K562 (cell line): ENCODE data around the gene PPY. TPM values are rescaled to one million over a fixed set of nuclear protein-coding genes. Genes with fewer than 3 reads are reported as not detected.

Experiments used
- CBFA2T3 ChIP-seq: fragments of 450-650 bp; IDR thresholded peaks from 2 replicates; pipeline ENCODE4 v1.6.1; 2017
- CBFB ChIP-seq: sonication (generic); formaldehyde crosslinking; IDR thresholded peaks from 2 replicates; pipeline ENCODE4 v1.4.0; 2020; ENCODE audit warnings: mild to moderate bottlenecking, missing genetic modification reagents
- CHD7 ChIP-seq: fragments of 200-600 bp; sonication (generic); IDR thresholded peaks from one replicate; pipeline ENCODE4 v1.6.1; 2012; ENCODE audit warnings: mild to moderate bottlenecking, low read depth, low read length, inconsistent platforms
- E2F3 ChIP-seq: fragments of 250-450 bp; sonication (Bioruptor Pico); IDR thresholded peaks from 2 replicates; pipeline ENCODE4 v1.4.0; 2020; ENCODE audit warnings: mild to moderate bottlenecking
- GATAD2A ChIP-seq: fragments of 450-650 bp; IDR thresholded peaks from 2 replicates; pipeline ENCODE4 v1.6.1; 2017
- HMG20A ChIP-seq: fragments of 450-650 bp; formaldehyde crosslinking; conservative IDR thresholded peaks from 2 replicates; pipeline ENCODE4 v1.4.0; 2020; ENCODE audit warnings: mild to moderate bottlenecking, mixed read lengths
- PHB2 ChIP-seq: fragments of 450-650 bp; IDR thresholded peaks from 2 replicates; pipeline ENCODE4 v1.6.1; 2017; ENCODE audit warnings: low read depth
- PKNOX1 ChIP-seq: fragments of 450-650 bp; IDR thresholded peaks from 2 replicates; pipeline ENCODE4 v1.6.1; 2016
- POLR2AphosphoS5 ChIP-seq: IDR thresholded peaks from 2 replicates; pipeline ENCODE4 v1.6.1; 2011; ENCODE audit warnings: mild to moderate bottlenecking, low read depth, low read length, moderate library complexity; ENCODE audit not compliant: control insufficient read depth, insufficient read depth
- PTRF ChIP-seq: fragments of 450-650 bp; IDR thresholded peaks from 2 replicates; pipeline ENCODE4 v1.6.1; 2016; ENCODE audit warnings: mild to moderate bottlenecking, missing genetic modification characterization, missing compliant biosample characterization
- SRF ChIP-seq, 2 experiments: fragments of 250-450, 450-650 bp in 1 of 2; sonication (Bioruptor Pico) in 1 of 2; sonication (generic) in 1 of 2; formaldehyde crosslinking; IDR thresholded peaks; 2 replicates each; pipeline versions ENCODE4 v1.5.0 to v1.5.1; 2020 to 2022; ENCODE audit warnings: mild to moderate bottlenecking in 1 of 2, missing genetic modification reagents in 1 of 2
- ZBTB1 ChIP-seq: sonication (generic); formaldehyde crosslinking; IDR thresholded peaks from 2 replicates; pipeline ENCODE4 v1.8.1; 2023; ENCODE audit warnings: missing genetic modification reagents, low read depth, mild to moderate bottlenecking, borderline replicate concordance
- ZFX ChIP-seq: sonication (generic); formaldehyde crosslinking; IDR thresholded peaks from 2 replicates; pipeline ENCODE4 v1.8.0; 2022; ENCODE audit warnings: mild to moderate bottlenecking, missing genetic modification reagents, moderate library complexity
- ZNF395 ChIP-seq: fragments of 200-800 bp; sonication (Bioruptor generic); IDR thresholded peaks from 2 replicates; pipeline ENCODE4 v1.6.1; 2017; ENCODE audit warnings: missing genetic modification characterization, missing compliant biosample characterization
- polyA plus RNA-seq, 8 experiments: library from polyadenylated mRNA; depleted of rRNA in 4 of 8; stranded (reverse) in 5 of 8; unstranded in 3 of 8; fragments of >200 nt; fragmentation: Nextera tagmentation in 2 of 8; fragmentation: Illumina TruSeq in 1 of 8; extraction: Ambion mirVana in 2 of 8; extraction: Trizol in 1 of 8; gene quantifications; 2 replicates each; pipeline versions ENCODE4 v1.2.1 to v1.2.3, GENCODE V29; 2011 to 2014; ENCODE audit warnings: inconsistent platforms in 1 of 8, missing spikeins in 1 of 8
- total RNA-seq, 7 experiments: library from RNA; depleted of rRNA in 6 of 7; stranded (reverse); fragments of >200 nt in 6 of 7; fragmentation: Illumina TruSeq in 2 of 7; extraction: Trizol in 2 of 7; gene quantifications; 2 replicates each; pipeline versions ENCODE4 v1.2.1 to v1.2.3, GENCODE V29; 2011 to 2021; ENCODE audit warnings: low replicate concordance in 1 of 7

Gene PPY
- total and polyA plus RNA-seq, 9 of the 15 experiments (the other 6 are each of a cell fraction or from before 2014, with no cell fraction given) = not detected

GRCh38 chr17:43983515-43984411 is 41.5 kb upstream of the PPY start (continued):
- TF ChIP-seq CHD7 (no peak), ZBTB1 (CRISPR knock-in tag) (peak; percentile 96), CBFB (CRISPR knock-in tag) (peak; percentile 91; the same call in 1 of the 2 replicates), E2F3 (CRISPR knock-in tag) (no peak), SRF (CRISPR knock-in tag; IDR thresholded peaks at IDR 0.05) (no peak), ZFX (peak; percentile 41; the same call in 1 of the 2 replicates), GATAD2A (0 out of 2 replicates have a peak, but pooled peaks have one; percentile 46), PKNOX1 (peak; percentile 31; the same call in 1 of the 2 replicates), PTRF (tag) (no peak), HMG20A (CRISPR knock-in tag) (no peak), PHB2 (no peak), CBFA2T3 (peak; percentile 79), POLR2AphosphoS5 (no peak), ZNF395 (CRISPR knock-in tag) (peak; percentile 35; the same call in 1 of the 2 replicates)
